ENCODE results near the gene TUBA4A. TPM values are rescaled to one million over a fixed set of nuclear protein-coding genes. Genes with fewer than 3 reads are reported as not detected.

TUBA4A gene
- polyA plus RNA-seq, 1 donor (not counting 4 experiments of a cell fraction or from before 2014, with no cell fraction given), result 524 TPM

DNA sequence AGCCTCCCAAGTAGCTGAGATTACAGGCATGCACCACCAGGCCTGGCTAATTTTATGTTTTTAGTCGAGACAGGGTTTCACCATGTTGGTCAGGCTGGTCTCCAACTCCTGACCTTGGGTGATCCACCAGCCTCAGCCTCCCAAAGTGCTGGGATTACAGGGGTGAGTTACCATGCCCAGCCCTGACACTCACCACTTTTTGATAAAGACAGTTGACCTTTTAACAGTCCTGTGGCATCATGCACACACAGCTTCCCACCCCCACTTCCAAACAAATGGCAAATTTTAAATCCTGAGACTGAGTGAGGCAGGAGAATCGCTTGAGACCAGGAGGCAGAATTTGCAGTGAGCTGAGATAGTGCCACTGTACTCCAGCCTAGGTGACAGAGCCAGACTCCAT lies 19.3 kb upstream of the TUBA4A start:
- Histone ChIP-seq H3K27ac (ENCODE audit: control insufficient read depth, insufficient read depth, low read length) (peak overlapping the region; percentile 100), H3K9me3 (ENCODE audit: control insufficient read depth, low read depth, low read length) (no peaks in the 10 kb centered on the region), H3K9ac (ENCODE audit: control insufficient read depth, extremely low read depth, insufficient read depth, low read length) (no peak overlapping the region), H3K4me2 (ENCODE audit: control insufficient read depth, extremely low read depth, insufficient read depth, low read depth, low read length) (no peak overlapping the region), H3K4me1 (ENCODE audit: control insufficient read depth, extremely low read depth, insufficient read depth, low read length) (peaks cover 48% of the 10 kb centered on the region), H3K4me3 (ENCODE audit: control insufficient read depth in 2 of 3, extremely low read depth in 1 of 3, insufficient read depth in 2 of 3, low read depth in 1 of 3, low read length in 3 of 3) (no peak overlapping the region), H4K20me1 (ENCODE audit: control insufficient read depth, extremely low read depth, insufficient read depth, low read length) (no peaks in the 10 kb centered on the region), H3K27me3 (ENCODE audit: control insufficient read depth, extremely low read depth, insufficient read depth, low read length) (no peaks in the 10 kb centered on the region), H2AFZ (ENCODE audit: control insufficient read depth, low read length) (no peak overlapping the region), H3K9me1 (ENCODE audit: control insufficient read depth, extremely low read depth, insufficient read depth, low read length) (no peaks in the 10 kb centered on the region), H3K36me3 (ENCODE audit: control insufficient read depth in 2 of 2, extremely low read depth in 1 of 2, insufficient read depth in 2 of 2, low read length in 2 of 2) (no peaks in the 10 kb centered on the region), H3K79me2 (ENCODE audit: control insufficient read depth, insufficient read depth, low read length) (no peaks in the 10 kb centered on the region)
- FAIRE-seq (no peak), DNase-seq (ENCODE audit: low read depth, low spot score) (no peak)
- dilution Hi-C loops (cut with MboI; ENCODE audit: extremely low pct_ligation_motif_present, low sequenced_read_pairs), result no loop called here
- no peak for TF ChIP-seq EZH2 (IDR thresholded peaks at IDR 0.05; ENCODE audit: low read length)
- TF ChIP-seq, protein P1, sequence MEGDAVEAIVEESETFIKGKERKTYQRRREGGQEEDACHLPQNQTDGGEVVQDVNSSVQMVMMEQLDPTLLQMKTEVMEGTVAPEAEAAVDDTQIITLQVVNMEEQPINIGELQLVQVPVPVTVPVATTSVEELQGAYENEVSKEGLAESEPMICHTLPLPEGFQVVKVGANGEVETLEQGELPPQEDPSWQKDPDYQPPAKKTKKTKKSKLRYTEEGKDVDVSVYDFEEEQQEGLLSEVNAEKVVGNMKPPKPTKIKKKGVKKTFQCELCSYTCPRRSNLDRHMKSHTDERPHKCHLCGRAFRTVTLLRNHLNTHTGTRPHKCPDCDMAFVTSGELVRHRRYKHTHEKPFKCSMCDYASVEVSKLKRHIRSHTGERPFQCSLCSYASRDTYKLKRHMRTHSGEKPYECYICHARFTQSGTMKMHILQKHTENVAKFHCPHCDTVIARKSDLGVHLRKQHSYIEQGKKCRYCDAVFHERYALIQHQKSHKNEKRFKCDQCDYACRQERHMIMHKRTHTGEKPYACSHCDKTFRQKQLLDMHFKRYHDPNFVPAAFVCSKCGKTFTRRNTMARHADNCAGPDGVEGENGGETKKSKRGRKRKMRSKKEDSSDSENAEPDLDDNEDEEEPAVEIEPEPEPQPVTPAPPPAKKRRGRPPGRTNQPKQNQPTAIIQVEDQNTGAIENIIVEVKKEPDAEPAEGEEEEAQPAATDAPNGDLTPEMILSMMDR (optimal IDR thresholded peaks at IDR 0.05 in 1 of 3, IDR thresholded peaks at IDR 0.05 in 1 of 3, conservative IDR thresholded peaks at IDR 0.05 in 1 of 3; ENCODE audit: extremely low read depth in 1 of 3, insufficient read depth in 2 of 3, low read length in 3 of 3), result no peak

DNA sequence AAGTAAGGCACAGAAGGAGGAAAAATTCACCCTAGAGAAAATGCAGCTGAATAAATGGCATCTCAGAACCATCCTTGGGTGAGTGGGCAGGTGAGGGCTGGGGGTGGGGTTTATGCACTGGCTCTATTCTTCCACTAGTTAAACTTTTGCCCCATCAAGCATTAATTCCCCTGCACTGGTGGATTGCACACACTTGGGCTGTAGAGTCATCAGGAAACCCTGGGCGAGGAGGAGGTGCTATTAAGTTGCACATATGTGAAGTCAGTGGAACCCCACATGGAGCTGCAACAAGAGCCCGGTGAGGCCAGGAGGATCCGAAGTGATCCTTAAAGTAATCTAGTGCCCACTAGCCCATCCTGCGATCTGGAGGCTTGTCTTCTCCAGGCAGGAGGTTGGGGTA lies 18.6 kb upstream of the TUBA4A start:
- Histone ChIP-seq H3K9me1 (ENCODE audit: control insufficient read depth, extremely low read depth, insufficient read depth, low read length) (no peaks in the 10 kb centered on the region), H3K4me1 (ENCODE audit: control insufficient read depth, extremely low read depth, insufficient read depth, low read length) (peaks cover 41% of the 10 kb centered on the region), H3K4me2 (ENCODE audit: control insufficient read depth, extremely low read depth, insufficient read depth, low read depth, low read length) (no peak overlapping the region), H3K9me3 (ENCODE audit: control insufficient read depth, low read depth, low read length) (no peaks in the 10 kb centered on the region), H2AFZ (ENCODE audit: control insufficient read depth, low read length) (no peak overlapping the region), H4K20me1 (ENCODE audit: control insufficient read depth, extremely low read depth, insufficient read depth, low read length) (no peaks in the 10 kb centered on the region), H3K9ac (ENCODE audit: control insufficient read depth, extremely low read depth, insufficient read depth, low read length) (no peak overlapping the region), H3K36me3 (ENCODE audit: control insufficient read depth in 2 of 2, extremely low read depth in 1 of 2, insufficient read depth in 2 of 2, low read length in 2 of 2) (no peaks in the 10 kb centered on the region), H3K4me3 (ENCODE audit: control insufficient read depth in 2 of 3, extremely low read depth in 1 of 3, insufficient read depth in 2 of 3, low read depth in 1 of 3, low read length in 3 of 3) (no peak overlapping the region), H3K27me3 (ENCODE audit: control insufficient read depth, extremely low read depth, insufficient read depth, low read length) (no peaks in the 10 kb centered on the region), H3K79me2 (ENCODE audit: control insufficient read depth, insufficient read depth, low read length) (no peaks in the 10 kb centered on the region), H3K27ac (ENCODE audit: control insufficient read depth, insufficient read depth, low read length) (no peak overlapping the region)
- no peak for TF ChIP-seq EZH2 (IDR thresholded peaks at IDR 0.05; ENCODE audit: low read length)
- TF ChIP-seq, protein P1 (optimal IDR thresholded peaks at IDR 0.05 in 1 of 3, IDR thresholded peaks at IDR 0.05 in 1 of 3, conservative IDR thresholded peaks at IDR 0.05 in 1 of 3; ENCODE audit: extremely low read depth in 1 of 3, insufficient read depth in 2 of 3, low read length in 3 of 3), result no peak
- no peak for FAIRE-seq
- no peak for DNase-seq (ENCODE audit: low read depth, low spot score)
- dilution Hi-C loops (cut with MboI; ENCODE audit: extremely low pct_ligation_motif_present, low sequenced_read_pairs), result no loop called here

Data from keratinocyte (primary cell).